RWPE1 (cell line): ENCODE results near the gene IZUMO4.
"Not testable (repeated sequence)": the region's sequence is repeated elsewhere in the genome, so short reads cannot be mapped to it uniquely, and the experiment has no call there.

Experiments
- CTCF ChIA-PET: fragments of 350-600 bp; sonication (Branson Sonifier 250); formaldehyde crosslinking; extraction: SDS; loops from one replicate; lab custom pipeline; 2021; lab: Yijun Ruan, JAX
- POLR2A ChIA-PET: fragments of 400-600 bp; formaldehyde crosslinking; extraction: SDS; loops from one replicate; lab custom pipeline; 2020; ENCODE audit warnings: antibody characterized with exemption; ENCODE audit not compliant: low non-redundant PET; lab: Yijun Ruan, JAX
- DNase-seq: peaks from one replicate; pipeline ENCODE4 v3.0.0; 2012; ENCODE audit warnings: low spot score
- H3K27ac ChIP-seq: fragments of 450-650 bp; 2 replicates; pipeline ENCODE4 v1.5.1; 2017
- CTCF ChIP-seq: fragments of 450-650 bp; conservative IDR thresholded peaks from 2 replicates; pipeline ENCODE4 v1.5.1; 2017; ENCODE audit warnings: low read depth, mild to moderate bottlenecking

IZUMO4 gene

GRCh38 chr19:2129892-2130770 is 33.4 kb downstream of the IZUMO4 start:
- ChIA-PET CTCF (interaction anchor here (0.7 kb wide), 1 partner anchor 60 kb away, joined by 6 read pairs; no protein-coding TSS in a partner anchor), POLR2A (no interaction called here)
- no peak for DNase-seq
- peak overlapping the region; percentile 22 for H3K27ac ChIP-seq
- no peak for TF ChIP-seq CTCF

GRCh38 chr19:2131012-2131975 is 34.6 kb downstream of the IZUMO4 start:
- peak overlapping the region; percentile 21; the same call in 1 of the 2 replicates for H3K27ac ChIP-seq
- DNase-seq, POLR2A ChIA-PET, CTCF ChIA-PET: not testable (repeated sequence)

- ChIA-PET POLR2A (no interaction called here), CTCF (no interaction called here)
- peak overlapping the region; percentile 20; the same call in 1 of the 2 replicates for H3K27ac ChIP-seq
- no peak for TF ChIP-seq CTCF
- DNase-seq: no peak
Measured at GRCh38 chr19:2132191-2132590, 35.5 kb downstream of the IZUMO4 start.

- ChIA-PET POLR2A (no interaction called here), CTCF (no interaction called here)
- TF ChIP-seq CTCF: no peak
- H3K27ac ChIP-seq: peak overlapping the region; percentile 20; the same call in 1 of the 2 replicates
- DNase-seq: no peak
Measured at GRCh38 chr19:2132731-2133490, 36.2 kb downstream of the IZUMO4 start.

- ChIA-PET POLR2A (no interaction called here), CTCF (no interaction called here)
- H3K27ac ChIP-seq: 0 out of 2 replicates have a peak overlapping the region, but pooled peaks have one; percentile 20
- no peak for TF ChIP-seq CTCF
- no peak for DNase-seq
Measured at GRCh38 chr19:2135474-2136402, 39.0 kb downstream of the IZUMO4 start.

GRCh38 chr19:2136796-2137195 is 40.1 kb downstream of the IZUMO4 start:
- ChIA-PET POLR2A (no interaction called here), CTCF (no interaction called here)
- DNase-seq: no peak
- H3K27ac ChIP-seq: no peak overlapping the region
- TF ChIP-seq CTCF: no peak
